ENCODE data around the gene TRIO.

TRIO gene

DNA sequence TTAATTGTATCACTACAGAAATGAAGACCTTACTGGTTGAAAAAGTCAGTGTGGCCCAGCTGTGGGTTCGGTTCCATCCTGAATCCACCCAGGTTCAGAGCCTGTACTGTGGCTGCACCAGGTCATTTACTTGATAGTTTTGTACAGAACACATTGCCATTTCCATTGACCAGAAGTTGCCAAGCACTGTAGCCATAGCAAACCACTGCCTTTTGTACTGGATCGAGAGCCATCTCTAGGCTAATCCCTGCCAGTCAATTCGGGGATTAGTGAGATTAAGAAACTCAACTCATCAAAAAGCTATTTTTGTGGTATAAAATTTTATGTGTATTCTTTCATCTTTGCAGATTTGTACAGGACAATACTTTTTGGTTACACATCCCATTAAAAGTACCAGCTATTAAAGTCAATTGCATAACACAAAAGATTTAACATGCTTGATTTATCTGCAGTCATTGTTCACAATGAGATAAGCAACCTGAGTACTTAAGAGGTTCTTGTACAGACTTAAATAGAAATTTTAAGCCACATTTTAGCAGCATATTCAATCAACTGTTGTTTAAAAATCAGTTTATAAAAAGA lies 329.9 kb downstream of the TRIO start:
- DNase-seq = no peak

DNA sequence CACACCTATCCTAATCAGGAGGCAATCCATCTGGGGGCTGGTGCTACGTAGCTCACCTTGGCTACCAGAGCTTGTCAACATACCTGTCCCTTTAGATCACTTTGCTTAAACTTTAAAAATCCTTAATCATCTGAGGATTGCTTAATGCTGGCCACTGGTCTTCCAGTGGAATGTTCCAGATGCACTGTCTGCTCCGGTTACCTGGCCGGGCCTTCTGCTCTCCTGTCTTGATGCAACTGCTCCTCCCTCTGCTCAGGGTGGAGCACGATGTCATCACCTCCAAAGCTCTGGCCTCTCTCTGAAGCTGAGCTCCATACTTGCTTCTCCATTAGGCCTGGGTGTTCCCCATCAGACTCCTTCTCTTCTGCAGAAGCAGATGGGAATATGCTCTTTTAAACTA lies 331.9 kb downstream of the TRIO start:
- DNase-seq = no peak

- no peak for DNase-seq
These were observed 333.8 kb downstream of the TRIO start for GRCh38 chr5:14476786-14477435.

- no peak for DNase-seq
These were observed 336.1 kb downstream of the TRIO start for GRCh38 chr5:14479143-14479696.

DNA sequence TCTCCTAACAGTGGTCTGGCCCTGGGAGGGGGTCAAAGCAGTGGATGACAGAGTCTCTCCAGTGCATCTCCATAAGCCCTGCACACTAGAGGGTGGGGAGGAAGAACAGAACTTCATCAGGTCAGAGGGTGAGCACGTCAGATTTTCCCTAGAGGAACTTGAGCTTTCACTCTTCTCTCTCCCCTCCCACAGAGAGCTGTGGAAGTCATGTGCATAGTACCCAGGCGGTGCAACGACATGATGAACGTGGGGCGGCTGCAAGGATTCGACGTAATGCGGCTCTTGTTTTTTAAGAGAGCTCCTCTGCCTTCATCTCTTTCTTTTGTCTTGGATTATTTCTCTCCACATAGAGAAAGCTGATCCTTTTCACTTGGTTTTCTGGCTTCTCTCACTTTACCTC lies 338.2 kb downstream of the TRIO start:
- no peak for DNase-seq

- DNase-seq = no peak
These were observed 338.9 kb downstream of the TRIO start for GRCh38 chr5:14482085-14482484.

- DNase-seq = no peak
These were observed 340.5 kb downstream of the TRIO start for GRCh38 chr5:14483504-14484157.

- DNase-seq = no peak
These were observed 343.3 kb downstream of the TRIO start for GRCh38 chr5:14486486-14486885.

DNA sequence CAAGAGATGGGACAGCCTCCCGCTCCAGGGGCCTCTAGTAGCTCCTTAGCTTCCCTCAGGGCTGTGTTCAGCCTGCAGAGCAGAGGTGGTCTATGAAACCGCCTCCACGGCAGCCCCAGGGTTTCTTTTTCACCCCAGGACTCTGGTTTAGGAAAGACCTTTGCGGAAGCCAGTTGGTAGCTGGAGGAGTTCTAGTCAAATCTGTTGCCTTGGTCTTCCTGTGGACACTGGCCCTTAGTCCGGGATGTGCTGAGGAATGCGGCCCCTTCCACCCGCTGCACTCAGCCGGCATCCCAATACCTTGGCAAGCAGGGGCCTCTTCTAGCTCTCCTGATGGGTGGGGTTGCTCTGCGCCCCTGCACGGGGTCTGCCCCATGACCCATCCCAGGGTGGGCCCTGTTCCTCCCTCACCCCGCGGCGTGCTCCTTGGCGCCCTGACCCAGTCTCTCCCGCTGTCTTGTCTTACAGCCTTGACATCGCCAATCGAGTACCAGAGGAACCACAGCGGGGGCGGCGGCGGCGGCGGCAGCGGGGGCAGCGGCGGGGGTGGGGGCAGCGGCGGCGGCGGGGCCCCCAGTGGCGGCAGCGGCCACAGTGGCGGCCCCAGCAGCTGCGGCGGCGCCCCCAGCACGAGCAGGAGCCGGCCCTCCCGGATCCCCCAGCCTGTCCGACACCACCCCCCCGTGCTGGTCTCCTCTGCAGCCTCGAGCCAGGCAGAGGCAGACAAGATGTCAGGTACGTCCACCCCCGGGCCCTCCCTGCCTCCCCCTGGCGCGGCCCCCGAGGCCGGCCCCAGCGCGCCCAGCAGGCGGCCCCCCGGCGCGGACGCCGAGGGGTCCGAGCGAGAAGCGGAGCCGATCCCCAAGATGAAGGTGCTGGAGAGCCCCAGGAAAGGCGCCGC lies 344.1 kb downstream of the TRIO start:
- no peak for DNase-seq

- DNase-seq = no peak
These were observed 344.9 kb downstream of the TRIO start for GRCh38 chr5:14487897-14488570.

GRCh38 chr5:14488709-14489108 lies 345.6 kb downstream of the TRIO start:
- DNase-seq = no peak

DNA sequence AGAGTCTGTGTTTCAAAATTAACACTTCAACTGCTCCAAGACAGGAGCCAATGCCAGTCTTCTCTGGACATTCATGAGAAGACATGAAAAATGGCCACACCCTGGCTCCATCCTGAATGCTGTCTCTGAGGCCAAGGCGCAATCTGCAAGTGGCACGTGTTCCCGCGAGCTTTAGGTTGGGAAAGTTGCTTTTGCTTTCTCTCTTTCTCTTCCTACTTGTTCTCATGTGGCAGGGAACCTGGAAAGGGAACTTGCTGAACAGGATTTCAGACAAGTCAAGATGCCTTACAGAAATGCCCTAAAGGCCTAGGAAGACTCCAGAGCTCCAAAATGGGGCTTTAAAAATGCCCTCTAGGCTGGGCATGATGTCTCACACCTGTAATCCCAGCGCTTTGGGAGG lies 346.5 kb downstream of the TRIO start:
- DNase-seq = no peak

GRCh38 chr5:14490309-14490711 lies 347.2 kb downstream of the TRIO start:
- no peak for DNase-seq

- DNase-seq = no peak
These were observed 348.1 kb downstream of the TRIO start for GRCh38 chr5:14491015-14491915.

- DNase-seq = no peak
These were observed 349.3 kb downstream of the TRIO start for GRCh38 chr5:14492331-14492964.

GRCh38 chr5:14495301-14495700 lies 352.2 kb downstream of the TRIO start:
- no peak for DNase-seq

DNA sequence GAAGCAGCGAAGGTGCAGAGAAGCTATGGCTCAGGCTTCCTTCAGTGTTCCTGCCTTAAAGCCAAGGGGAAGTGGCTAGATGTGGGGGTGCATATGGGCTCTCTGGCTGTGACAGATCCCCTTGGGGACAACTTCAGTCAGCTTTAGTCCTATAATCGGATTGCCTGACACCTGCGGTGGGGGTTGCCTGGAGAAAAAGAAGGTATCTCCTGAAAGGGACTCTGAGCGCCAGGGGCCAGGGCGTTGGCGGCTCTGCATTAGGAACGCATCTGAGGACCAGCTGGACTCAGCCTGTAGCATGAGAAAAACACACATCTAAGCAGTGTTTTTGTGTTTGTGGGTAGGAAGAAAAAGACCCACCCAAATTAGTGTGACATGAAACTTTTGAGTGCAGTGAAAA lies 354.2 kb downstream of the TRIO start:
- no peak for DNase-seq

- no peak for DNase-seq
These were observed 358.5 kb downstream of the TRIO start for GRCh38 chr5:14501353-14502293.

GRCh38 chr5:14502294-14502690 lies 359.1 kb downstream of the TRIO start:
- no peak for DNase-seq

All from stimulated activated naive CD4-positive, alpha-beta T cell treated with Interleukin-2 at 50 U/mL for 16 hours (primary cell).